ENCODE results near the gene OCEL1.
A peak's percentile ranks its signal among the peaks of the same experiment; 100 is the strongest.
"Not testable (repeated sequence)": the region's sequence is repeated elsewhere in the genome, so short reads cannot be mapped to it uniquely, and the experiment has no call there.

Gene OCEL1, protein sequence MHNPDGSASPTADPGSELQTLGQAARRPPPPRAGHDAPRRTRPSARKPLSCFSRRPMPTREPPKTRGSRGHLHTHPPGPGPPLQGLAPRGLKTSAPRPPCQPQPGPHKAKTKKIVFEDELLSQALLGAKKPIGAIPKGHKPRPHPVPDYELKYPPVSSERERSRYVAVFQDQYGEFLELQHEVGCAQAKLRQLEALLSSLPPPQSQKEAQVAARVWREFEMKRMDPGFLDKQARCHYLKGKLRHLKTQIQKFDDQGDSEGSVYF

DNA sequence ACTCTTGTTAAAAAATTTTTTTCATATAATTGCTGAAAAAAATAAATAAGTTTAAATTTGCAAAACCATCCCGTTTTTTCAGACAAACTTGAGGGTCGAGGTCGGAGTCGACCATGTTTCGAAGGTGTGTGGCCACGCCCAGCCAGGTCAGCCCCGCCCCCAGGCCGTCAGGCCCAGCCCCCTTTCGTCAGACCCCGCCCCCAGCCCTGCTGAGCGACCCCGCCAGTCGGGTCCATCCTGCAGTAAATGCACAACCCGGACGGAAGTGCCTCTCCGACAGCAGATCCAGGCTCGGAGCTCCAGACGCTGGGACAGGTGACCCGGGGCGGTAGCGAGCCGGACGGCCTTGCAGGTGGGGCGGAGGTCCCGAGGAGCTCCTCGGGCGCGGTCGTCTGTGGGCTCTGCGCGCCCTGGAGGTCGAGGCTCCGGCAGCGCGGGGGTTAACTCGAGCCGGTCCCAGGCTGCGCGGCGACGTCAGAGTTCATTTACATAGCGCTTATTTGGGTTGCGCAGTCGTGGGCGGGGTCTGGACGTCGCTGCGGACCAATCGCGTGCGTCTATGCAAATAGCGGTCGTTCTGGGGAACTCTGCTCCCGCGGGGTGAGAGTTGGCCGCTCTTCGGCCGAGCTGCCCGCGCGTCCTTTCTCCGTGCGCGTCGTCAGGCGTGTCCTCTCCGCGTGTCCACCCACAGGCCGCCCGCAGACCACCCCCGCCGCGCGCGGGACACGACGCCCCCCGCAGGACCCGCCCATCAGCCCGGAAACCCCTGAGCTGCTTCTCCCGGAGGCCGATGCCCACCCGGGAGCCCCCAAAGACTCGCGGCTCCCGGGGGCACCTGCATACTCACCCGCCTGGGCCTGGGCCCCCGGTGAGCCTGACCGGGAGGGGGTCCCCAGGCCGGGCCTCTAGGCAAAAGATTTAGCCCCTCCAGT is at the start of gene OCEL1:
TSS of gene OCEL1 (plus strand) at position 225 of the 932 bp plus-strand sequence. CDS start at position 247, 22 bp downstream.
- peak; percentile 84 for FAIRE-seq

DNA sequence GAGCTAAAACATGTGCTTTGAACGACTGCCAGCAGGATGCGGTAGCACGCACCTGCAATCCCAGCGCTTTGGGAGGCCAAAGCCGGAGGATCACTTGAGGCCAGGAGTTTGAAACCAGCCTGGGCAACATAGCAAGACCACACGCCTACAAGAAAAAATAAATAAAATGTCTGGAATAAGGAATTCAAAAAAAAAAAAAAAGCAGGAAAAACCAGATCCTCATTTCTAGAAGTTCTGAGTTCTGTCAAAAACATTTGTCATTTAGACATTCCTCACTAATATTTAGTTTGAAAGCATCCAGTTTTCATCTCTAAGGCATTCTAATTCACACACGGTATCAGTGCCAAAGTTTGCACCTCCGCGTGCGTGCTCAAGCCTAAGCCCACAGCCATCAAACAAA is 47.7 kb upstream of the OCEL1 start:
- FAIRE-seq, result no peak

DNA sequence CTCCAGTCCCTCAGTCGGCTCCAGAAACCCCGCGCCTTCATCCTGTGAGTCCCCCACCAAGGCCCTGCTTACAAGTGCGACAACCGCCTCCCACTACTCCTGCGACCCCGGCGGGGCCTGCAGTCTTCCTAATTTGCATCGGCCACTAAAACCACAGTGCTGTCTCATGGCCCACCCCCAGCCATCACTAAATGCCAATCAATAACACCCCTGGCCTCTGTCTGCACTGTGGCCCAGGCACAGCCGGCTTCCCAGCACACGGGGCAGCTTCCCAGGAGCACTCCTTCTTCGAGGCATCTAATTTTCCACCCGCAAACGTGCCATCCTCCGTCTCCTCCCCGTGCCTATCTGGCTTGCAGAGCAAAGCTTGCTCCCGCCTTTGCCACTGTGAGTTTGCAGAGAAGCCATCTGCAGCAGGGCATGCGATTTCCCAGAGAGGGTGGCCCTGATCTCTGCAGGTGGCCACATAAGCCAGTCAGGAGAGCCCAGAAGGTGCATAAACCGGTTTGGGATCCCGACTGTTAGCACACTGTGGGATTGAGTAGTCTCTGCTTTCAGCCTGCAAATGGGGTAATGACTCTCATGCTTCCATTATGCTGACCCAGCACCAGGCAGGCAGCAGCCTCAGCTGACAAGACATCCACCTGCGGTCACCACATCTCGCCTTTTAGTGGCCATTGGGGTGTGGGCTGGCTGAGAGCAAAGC is 44.9 kb upstream of the OCEL1 start:
- no peak for FAIRE-seq

DNA sequence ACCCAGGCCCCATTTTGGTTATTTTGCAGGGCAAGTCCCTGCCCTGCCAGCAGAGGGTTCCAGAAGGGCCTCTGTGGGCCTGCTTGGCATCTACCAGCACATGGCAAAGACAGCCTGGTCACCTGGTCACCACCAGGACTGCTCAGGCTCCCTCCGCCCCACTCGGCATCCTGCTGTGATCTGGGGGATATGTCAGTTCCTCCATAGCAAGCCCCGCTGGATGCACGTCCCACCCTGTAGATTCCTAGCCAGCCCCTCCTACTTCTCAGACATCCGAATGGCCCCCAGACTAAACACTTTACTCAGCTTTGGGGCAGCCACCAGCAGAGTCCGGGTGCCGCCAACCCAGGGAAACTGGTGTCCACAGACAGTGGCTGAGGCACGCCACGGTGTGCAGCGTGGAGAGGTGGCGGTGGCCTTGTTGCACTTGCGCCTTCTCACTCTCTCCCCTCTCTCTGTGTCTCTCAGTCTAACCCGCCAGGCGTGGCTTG is 42.7 kb upstream of the OCEL1 start:
- no peak for FAIRE-seq

DNA sequence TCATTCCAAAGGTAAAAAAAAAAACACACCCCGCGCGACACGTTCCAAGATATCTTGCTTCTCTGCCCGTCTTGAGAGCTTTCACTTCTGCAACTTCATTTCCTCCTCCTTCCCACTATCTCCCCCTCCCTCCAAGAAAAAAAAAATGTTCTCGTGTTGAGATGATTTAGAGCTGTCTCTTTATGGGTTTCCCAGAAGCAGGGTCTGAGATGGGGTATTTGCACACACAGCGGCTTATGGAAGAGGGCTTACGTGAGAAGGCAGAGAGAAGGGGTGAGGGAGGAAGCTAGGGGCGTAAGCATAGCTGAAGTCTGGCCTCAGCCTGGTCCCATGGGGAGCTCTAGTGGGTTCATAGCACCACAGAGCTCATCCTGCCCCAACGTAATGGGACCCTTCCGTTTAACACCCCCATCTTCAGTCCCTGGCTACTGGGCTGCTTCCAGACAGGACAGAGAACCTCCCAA is 42.1 kb upstream of the OCEL1 start:
- FAIRE-seq, result no peak

DNA sequence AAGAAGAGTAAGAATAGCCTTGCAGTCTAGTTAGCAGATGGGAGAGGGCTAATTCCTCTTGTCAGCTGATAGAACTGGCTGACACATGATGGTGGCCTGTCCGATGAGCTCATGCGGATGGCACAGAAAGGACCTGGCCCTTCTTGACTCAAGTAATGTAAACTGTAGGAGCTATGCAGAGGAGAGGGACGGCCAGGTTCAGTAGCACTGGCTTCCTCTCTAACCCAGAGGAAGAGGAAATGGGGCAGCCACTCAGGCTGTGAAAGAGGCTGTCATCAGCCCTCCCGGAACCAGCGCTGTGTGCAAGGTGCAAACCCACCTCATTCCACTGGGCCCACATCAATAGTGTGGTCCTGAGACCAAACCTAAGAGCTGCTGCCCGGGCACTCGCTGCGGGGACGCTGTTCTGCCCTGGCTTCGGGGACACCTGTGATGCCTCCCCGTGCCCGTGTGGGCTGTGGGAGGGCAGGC is 41.6 kb upstream of the OCEL1 start:
- FAIRE-seq, result no peak

DNA sequence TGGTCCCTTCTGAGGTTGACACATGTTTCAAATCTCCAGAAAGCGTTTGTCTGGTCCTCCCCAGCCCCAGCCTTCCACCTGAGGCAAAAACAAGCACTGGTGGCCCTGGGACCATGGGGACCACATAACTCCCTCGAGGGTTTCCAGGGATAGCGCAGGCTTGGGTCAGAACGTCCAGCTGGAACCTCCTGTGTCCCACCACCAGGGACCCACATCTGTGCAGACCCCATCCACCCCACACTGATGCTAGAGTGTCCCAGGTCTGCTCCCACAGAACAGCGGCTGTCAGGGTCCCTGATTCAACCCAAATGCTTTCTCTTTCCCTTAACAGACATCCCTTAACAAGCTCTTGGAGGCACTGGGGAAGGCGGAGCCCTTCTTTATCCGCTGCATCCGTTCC is 40.4 kb upstream of the OCEL1 start:
- no peak for FAIRE-seq

DNA sequence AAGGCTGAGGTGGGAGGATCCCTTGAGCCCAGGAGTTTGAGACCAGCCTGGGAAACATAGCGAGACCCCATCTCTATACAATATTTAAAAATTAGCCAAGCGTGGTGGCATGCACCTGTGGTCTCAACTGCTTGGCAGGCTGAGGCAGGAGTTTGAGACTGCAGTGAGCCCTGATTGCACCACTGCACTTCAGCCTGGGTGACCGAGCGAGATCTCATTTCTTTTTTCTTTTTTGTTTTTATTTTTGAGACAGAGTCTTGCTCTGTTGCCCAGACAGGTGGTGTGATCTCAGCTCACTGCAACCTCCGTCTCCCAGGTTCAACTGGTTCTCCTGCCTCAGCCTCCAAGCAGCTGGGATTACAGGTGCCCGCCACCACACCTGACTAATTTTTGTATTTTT is 34.3 kb upstream of the OCEL1 start:
- FAIRE-seq, result not testable (repeated sequence)

DNA sequence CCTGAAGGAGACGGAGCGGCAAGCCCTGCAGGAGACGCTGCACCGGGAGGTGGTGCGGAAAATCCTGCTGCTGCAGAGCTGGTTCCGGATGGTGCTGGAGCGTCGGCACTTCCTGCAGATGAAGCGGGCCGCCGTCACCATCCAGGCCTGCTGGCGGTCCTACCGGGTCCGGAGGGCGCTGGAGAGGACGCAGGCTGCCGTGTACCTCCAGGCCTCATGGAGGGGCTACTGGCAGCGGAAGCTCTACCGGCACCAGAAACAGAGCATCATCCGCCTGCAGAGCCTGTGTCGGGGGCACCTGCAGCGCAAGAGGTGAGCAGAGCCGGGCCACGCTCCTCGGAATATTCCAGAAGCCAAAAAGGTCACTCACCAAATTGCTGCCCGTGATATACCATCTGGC is 33.3 kb upstream of the OCEL1 start:
- FAIRE-seq, result no peak

DNA sequence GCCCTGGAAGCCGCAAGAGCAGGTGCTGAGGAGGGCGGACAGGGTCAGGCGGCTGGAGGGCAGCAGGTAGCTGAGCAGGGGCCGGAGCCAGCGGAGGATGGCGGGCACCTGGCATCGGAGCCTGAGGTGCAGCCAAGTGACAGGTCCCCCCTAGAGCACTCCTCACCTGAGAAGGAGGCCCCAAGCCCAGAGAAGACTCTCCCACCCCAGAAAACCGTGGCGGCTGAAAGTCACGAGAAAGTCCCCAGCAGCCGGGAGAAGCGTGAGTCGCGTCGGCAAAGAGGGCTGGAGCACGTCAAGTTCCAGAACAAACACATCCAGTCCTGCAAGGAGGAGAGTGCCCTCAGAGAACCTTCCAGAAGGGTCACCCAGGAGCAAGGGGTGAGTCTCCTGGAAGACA is 31.4 kb upstream of the OCEL1 start:
- no peak for FAIRE-seq

DNA sequence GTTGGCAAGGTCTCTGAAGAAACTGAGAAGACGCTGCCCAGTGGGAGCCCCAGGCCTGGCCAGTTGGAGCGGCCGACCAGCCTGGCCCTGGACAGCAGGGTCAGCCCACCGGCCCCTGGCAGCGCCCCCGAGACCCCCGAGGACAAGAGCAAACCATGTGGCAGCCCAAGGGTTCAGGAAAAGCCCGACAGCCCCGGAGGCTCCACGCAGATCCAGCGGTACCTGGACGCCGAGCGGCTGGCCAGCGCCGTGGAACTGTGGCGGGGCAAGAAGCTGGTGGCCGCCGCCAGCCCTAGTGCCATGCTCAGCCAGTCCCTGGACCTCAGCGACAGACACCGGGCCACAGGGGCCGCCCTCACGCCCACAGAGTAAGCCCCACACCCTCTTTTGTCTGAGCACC is 30.9 kb upstream of the OCEL1 start:
- FAIRE-seq, result no peak

DNA sequence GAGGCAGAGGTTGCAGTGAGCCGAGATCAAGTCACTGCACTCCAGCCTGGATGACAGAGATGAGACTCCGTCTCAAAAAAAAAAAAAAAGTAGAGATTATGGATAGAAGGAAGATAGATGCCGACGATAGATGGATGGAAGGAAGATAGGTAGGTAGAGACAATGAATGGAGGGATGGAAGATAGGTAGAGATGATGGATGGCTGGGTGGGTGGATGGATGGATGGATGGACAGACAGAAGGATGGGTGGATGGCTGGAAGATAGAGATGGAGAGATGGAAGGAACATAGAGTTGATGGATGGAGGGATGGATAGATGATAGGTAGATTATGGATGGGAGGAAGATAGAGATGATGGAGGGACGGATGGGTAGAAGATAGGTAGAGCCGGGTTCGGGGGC is 29.4 kb upstream of the OCEL1 start:
- no peak for FAIRE-seq

DNA sequence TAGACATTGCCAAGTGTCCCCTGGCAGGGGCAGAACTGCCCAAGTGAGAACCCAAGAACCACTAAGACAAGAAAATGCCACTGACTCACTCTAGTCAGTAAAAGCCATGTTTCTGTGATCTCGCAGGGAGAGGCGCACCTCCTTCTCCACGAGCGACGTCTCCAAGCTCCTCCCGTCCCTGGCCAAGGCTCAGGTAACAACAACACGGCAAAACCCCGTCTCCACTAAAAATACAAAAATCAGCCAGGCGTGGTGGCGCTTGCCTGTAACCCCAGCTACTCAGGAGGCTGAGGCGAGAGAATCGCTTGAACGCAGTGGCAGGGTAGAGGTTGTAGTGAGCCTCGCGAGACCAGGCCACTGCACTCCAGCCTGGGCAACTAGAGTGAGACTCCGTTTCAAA is 28.4 kb upstream of the OCEL1 start:
- FAIRE-seq, result no peak

DNA sequence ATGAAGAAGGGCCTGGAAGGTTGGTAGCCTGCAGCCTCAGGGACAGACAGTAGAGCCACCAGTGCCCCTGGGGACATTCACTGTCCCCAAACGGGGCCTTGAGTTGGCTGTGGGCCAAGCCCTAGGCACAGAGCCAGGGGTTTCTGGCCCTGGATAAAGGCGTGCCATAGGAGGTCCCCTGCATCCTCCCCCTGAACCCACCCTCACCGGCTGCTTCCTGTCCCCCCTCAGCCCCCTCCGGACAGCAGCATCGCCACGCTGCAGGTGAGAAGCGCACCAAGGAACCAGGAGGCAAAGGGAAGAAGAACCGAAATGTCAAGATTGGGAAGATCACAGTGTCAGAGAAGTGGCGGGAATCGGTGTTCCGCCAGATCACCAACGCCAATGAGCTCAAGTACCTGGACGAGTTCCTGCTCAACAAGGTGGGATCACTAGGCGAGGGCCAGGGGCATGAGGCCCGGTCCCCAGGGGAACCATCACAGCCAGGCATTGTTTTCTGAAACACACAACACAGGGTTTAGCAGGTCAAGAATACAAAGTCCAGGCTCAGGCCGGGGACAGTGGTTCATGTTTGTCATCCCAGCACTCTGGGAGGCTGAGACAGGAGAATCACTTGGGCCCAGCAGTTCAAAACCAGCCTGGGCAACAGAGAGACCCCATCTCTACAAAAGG is 25.5 kb upstream of the OCEL1 start:
- no peak for FAIRE-seq

DNA sequence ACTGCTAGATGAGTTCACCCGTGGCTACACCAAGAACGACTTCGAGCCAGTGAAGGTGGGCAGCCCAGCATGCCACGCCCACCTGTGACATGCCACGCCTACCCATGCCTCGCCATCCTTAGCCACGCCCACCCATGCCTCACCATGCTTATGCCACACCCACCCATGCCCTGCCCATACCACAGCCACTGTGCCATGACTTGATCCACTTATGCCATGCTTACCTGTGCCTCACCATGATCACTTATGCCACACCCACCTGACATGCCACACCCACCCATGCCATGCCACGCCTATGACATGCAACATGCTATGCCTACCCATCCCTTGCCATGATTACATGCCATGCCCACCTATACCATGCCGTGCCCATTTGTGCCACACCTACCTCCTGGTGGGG is 23.8 kb upstream of the OCEL1 start:
- no peak for FAIRE-seq

DNA sequence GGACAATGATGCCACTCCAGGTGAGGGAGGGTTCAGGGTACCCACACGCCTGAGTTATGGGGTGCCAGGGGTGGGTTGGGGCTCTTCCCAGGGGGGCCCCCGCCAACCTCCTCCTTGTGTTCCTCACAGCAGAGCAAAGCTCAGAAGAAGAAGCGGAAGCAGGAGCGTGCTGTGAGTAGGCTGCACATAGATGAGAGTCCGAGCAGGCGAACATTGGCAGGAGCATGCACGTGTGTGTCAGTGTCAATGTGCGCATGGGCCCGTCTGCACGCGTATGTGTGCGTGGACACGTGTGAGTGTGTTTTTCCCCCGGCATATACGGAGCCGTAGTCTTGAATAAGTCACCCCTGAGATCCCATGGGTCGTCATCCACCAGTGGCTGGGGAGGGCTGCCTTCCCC is 23.3 kb upstream of the OCEL1 start:
- FAIRE-seq, result no peak

DNA sequence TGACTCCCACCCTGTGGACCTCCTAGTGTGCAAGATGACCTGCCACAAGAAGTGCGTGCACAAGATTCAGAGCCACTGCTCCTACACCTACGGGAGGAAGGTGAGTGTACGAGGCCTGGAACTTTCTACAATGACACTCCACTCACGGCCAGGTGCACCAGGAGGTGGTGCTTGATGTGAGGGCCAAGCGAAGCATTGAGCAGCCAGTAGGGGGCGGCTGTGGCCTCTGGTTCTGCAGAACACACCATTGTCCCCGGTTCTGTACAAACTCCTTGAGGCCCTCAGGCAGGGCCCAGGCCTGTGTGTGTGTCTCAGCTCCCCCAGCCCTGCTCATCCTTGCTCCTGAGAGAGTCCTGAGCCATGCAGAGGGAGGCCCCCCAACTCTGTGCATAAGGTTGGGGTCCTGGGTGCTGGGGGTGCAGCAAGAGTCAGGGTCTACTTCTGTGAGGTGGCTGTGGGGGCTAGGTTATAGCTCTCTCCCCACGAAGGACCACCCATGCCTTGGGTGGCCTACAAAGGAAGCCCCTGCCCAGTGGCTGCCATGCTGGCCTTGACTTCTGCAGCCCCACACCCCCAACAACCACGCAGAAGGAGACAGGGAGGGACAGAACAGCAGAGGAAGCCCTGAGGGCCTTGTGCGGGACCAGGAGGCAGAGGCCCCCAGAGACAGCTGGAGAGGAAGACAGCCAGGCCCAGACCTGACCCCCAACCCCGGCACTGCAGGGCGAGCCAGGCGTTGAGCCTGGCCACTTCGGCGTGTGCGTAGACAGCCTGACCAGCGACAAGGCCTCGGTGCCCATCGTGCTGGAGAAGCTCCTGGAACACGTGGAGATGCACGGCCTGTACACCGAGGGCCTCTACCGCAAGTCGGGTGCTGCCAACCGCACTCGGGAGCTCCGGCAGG is 20.5 kb upstream of the OCEL1 start:
- FAIRE-seq, result no peak

DNA sequence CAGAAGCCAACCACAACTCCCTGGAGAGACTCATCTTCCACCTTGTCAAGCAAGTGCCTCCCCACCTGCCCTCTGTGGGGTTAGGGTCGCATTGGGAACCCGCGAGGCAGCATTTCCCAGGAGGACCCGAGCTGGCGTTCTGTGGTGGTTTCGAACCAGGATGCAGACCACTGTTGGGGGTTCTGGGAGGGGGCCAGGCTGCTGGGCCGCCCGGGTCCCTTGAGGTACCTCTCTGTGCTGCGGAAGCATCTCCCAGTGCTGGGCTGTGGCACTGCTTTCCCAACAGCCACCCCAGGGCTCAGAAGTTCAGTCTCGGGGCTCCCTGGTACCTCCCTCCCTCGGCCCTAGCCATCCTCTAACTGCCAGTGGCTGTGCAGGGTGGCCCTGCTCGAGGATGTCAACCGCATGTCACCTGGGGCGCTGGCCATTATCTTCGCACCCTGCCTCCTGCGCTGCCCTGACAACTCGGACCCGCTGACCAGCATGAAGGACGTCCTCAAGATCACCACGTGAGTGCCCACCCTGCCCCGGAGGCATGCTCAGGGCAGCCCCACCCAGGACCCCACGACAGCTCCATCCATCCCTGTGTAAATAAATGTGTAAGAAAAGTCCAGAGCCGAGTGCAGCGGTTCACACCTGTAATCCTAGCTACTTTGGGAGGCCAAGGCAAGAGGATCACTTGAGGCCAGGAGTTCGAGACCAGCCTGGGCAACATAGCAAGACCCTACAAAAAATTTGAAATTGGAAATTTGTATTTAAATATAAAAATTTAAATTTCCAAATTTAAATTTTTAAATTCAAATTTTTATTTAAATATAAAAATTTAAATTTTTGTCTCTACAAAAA is 19.1 kb upstream of the OCEL1 start:
- FAIRE-seq, result no peak

DNA sequence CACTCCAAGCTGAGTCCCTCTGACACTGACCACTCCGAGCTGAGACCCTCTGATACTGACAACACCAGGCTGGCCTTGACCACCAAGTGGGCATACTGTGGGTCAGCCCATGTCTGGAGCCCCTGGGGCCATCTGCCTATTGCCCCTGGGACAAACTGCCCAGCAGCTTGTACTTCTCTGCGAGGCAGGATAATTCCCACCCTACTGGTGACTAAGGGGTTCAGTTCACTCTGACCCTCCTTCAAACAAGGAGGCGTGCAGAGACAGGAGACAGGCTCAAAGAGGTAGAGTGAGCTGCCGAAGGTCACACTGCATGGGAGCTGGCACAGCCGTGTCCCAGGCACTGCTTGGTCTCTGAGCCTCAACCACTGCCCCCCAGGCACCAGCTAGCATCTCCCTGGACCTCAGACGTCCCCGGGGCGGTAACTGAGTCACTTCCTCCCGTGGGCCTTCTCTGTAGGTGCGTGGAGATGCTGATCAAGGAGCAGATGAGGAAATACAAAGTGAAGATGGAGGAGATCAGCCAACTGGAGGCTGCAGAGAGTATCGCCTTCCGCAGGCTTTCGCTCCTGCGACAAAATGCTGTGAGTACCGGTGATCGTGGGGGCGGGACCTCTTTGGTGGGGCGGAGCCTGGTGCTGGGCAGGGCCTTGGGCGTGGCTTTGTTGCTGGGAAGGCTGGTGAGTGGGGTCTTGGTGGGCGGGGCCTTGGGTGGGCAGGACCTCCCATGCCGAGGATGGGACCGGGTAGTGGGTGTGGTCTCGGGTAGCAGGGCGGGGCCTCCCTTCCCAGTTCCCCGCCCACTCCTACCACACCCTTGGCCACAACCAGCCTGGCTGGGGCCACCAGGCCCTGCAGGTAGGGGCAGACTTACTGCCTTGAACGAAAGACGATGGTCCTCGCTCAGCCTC is 16.6 kb upstream of the OCEL1 start:
- FAIRE-seq, result no peak
